CD4-positive, alpha-beta T cell (primary cell): Measurements from ENCODE around the gene IL1RAPL2. TPM values are rescaled to one million over a fixed set of nuclear protein-coding genes. Genes with fewer than 3 reads are reported as not detected.

ENCODE experiments used
- ATAC-seq: fragments of 200-7000 bp; cut with Tn5 transposase; one replicate; pipeline ENCODE4 v1.10.0; 2022; ENCODE audit warnings: mild to moderate bottlenecking; ENCODE audit not compliant: poor library complexity
- CTCF ChIA-PET: fragments of 350-600 bp; sonication (Branson Sonifier 250); formaldehyde crosslinking; loops from one replicate; lab custom pipeline; 2021; ENCODE audit warnings: antibody characterized with exemption, inconsistent platforms; lab: Charles Lee
- POLR2A ChIA-PET: fragments of 350-600 bp; sonication (Branson Sonifier 250); formaldehyde crosslinking; loops from one replicate; lab custom pipeline; 2021; ENCODE audit warnings: antibody characterized with exemption, inconsistent platforms; lab: Charles Lee
- DNase-seq, 14 experiments: peaks; one replicate each; pipeline ENCODE4 v3.0.0-alpha.2; 2013 to 2020; ENCODE audit warnings: mixed read lengths in 2 of 14
- H3K27ac ChIP-seq, 2 donors: one replicate each; pipeline versions ENCODE4 v1.5.1 to v1.7.0; 2013; ENCODE audit warnings: low read length in 2 of 2, low read depth in 1 of 2, mild to moderate bottlenecking in 1 of 2
- H3K27me3 ChIP-seq, 2 experiments: 1 replicate in 1 of 2; 2 replicates in 1 of 2; pipeline versions ENCODE4 v1.6.1 to v1.7.0; 2013; ENCODE audit warnings: low read length in 2 of 2, control low read depth in 1 of 2, mild to moderate bottlenecking in 1 of 2, moderate library complexity in 1 of 2; ENCODE audit not compliant: insufficient read depth in 2 of 2, control insufficient read depth in 1 of 2
- H3K36me3 ChIP-seq: one replicate; pipeline ENCODE4 v1.6.1; 2013; ENCODE audit warnings: low read length, control low read depth; ENCODE audit not compliant: insufficient read depth
- H3K4me1 ChIP-seq: one replicate; pipeline ENCODE4 v1.6.1; 2013; ENCODE audit warnings: low read length, control low read depth; ENCODE audit not compliant: insufficient read depth
- H3K4me3 ChIP-seq: one replicate; pipeline ENCODE4 v1.5.1; 2013; ENCODE audit warnings: mild to moderate bottlenecking, low read length, moderate library complexity
- H3K9me3 ChIP-seq, 2 experiments: 1 replicate in 1 of 2; 2 replicates in 1 of 2; pipeline versions ENCODE4 v1.6.1 to v1.7.0; 2013; ENCODE audit warnings: low read length in 2 of 2, mild to moderate bottlenecking in 2 of 2, control low read depth in 1 of 2, moderate library complexity in 1 of 2; ENCODE audit not compliant: control insufficient read depth in 1 of 2, insufficient read depth in 1 of 2
- H3K27ac Mint-ChIP-seq: one replicate; pipeline ENCODE4 v1.8.0; 2020; ENCODE audit warnings: mixed read lengths
- H3K27me3 Mint-ChIP-seq: one replicate; pipeline ENCODE4 v1.8.0; 2021; ENCODE audit warnings: mixed read lengths
- H3K36me3 Mint-ChIP-seq: one replicate; pipeline ENCODE4 v1.8.0; 2021; ENCODE audit warnings: low read depth, mixed read lengths
- H3K4me1 Mint-ChIP-seq: one replicate; pipeline ENCODE4 v1.8.0; 2021; ENCODE audit warnings: low read depth, mixed read lengths
- H3K4me3 Mint-ChIP-seq: one replicate; pipeline ENCODE4 v1.8.0; 2020; ENCODE audit warnings: mild to moderate bottlenecking, mixed read lengths
- H3K9me3 Mint-ChIP-seq: one replicate; pipeline ENCODE4 v1.8.0; 2020; ENCODE audit warnings: mixed read lengths
- intact Hi-C, 2 experiments: fragments of 100-400 bp; cut with DNase I in 1 of 2; cut with micrococcal nuclease in 1 of 2; formaldehyde crosslinking; loops; one replicate each; pipeline versions ENCODE4 v1.15.1 to v1.9.0; 2023 to 2025; cut with DNase I, micrococcal nuclease
- total RNA-seq, 174 experiments: library from RNA in 2 of 174; stranded (reverse) in 2 of 174; gene quantifications; one replicate each; pipeline ENCODE4 v1.2.3 and lab custom pipeline; 2021 to 2026
- TF ChIP-seq, protein P1 (sequence below): fragments of 200-600 bp; IDR thresholded peaks from one replicate; pipeline ENCODE4 v1.8.0; 2022; ENCODE audit warnings: antibody characterized with exemption, mild to moderate bottlenecking

Gene IL1RAPL2
- total RNA-seq, 2 experiments from 2014 or later, result not detected

DNA sequence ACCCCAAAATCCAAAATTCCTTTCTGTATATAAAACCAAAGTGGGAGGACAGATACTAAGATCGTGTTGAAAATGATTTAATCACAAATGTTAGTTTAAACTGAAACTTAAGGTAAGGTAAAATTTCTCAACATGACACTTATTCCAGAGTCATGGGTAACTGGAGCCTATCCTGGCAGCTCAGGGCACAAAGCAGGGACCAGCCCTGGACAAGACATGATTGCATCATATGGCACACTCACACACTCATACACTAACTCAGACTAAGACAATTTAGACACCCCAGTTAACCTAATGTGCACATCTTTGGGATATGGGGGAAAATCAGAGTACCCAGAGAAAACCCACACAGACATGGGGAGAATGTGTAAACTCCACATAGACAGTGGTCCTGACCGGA, 898.6 kb downstream of the IL1RAPL2 start:
- POLR2A ChIA-PET, result no interaction called here
- TF ChIP-seq, protein P1, sequence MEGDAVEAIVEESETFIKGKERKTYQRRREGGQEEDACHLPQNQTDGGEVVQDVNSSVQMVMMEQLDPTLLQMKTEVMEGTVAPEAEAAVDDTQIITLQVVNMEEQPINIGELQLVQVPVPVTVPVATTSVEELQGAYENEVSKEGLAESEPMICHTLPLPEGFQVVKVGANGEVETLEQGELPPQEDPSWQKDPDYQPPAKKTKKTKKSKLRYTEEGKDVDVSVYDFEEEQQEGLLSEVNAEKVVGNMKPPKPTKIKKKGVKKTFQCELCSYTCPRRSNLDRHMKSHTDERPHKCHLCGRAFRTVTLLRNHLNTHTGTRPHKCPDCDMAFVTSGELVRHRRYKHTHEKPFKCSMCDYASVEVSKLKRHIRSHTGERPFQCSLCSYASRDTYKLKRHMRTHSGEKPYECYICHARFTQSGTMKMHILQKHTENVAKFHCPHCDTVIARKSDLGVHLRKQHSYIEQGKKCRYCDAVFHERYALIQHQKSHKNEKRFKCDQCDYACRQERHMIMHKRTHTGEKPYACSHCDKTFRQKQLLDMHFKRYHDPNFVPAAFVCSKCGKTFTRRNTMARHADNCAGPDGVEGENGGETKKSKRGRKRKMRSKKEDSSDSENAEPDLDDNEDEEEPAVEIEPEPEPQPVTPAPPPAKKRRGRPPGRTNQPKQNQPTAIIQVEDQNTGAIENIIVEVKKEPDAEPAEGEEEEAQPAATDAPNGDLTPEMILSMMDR, result no peak
- H3K4me3 Mint-ChIP-seq, result no peak overlapping the region
- DNase-seq (no peak), ATAC-seq (no peak)
- H3K27ac Mint-ChIP-seq, result no peak overlapping the region
- no peak overlapping the region for H3K27ac ChIP-seq
- H3K4me1 Mint-ChIP-seq, result no peaks in the 10 kb centered on the region
- H3K9me3 ChIP-seq, result no peaks in the 10 kb centered on the region
- H3K27me3 Mint-ChIP-seq, result no peaks in the 10 kb centered on the region
- CTCF ChIA-PET, result no interaction called here
- H3K4me3 ChIP-seq, result no peak overlapping the region
- H3K36me3 Mint-ChIP-seq, result no peaks in the 10 kb centered on the region
- no peaks in the 10 kb centered on the region for H3K4me1 ChIP-seq
- H3K36me3 ChIP-seq, result no peaks in the 10 kb centered on the region
- peaks cover 2% of the 10 kb centered on the region for H3K9me3 Mint-ChIP-seq
- H3K27me3 ChIP-seq, result no peaks in the 10 kb centered on the region
- intact Hi-C loops, result no loop called here

DNA sequence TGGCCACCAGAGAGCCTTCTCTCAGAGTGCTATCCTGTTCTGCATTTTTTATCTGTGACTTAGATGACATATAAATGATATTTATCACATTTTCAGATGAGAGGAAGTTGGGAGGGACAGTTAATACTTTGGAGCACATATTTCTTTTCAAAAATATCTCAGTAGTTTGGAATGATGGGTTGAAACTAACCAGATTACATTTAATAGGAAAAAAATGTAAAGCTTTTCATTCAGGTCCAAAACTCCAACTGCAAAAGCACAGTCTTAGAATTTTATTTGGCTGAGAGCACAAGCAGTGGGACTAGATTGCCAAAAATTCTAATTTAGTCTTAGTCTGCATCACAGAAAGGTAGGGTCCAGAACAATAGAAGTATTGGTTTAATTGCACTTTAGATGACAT, 902.7 kb downstream of the IL1RAPL2 start:
- Mint-ChIP-seq H3K36me3 (no peaks in the 10 kb centered on the region), H3K4me1 (no peaks in the 10 kb centered on the region), H3K27ac (no peak overlapping the region), H3K27me3 (no peaks in the 10 kb centered on the region), H3K4me3 (no peak overlapping the region), H3K9me3 (peaks cover 2% of the 10 kb centered on the region)
- intact Hi-C loops, result no loop called here
- Histone ChIP-seq H3K4me3 (no peak overlapping the region), H3K36me3 (no peaks in the 10 kb centered on the region), H3K4me1 (no peaks in the 10 kb centered on the region), H3K27me3 (no peaks in the 10 kb centered on the region), H3K27ac (no peak overlapping the region), H3K9me3 (no peaks in the 10 kb centered on the region)
- no peak for DNase-seq
- POLR2A ChIA-PET, result no interaction called here
- no peak for ATAC-seq
- TF ChIP-seq, protein P1, result no peak
- CTCF ChIA-PET, result interaction anchor here (1.4 kb wide), 1 partner anchor 9 kb away, joined by 3 read pairs; no protein-coding TSS in a partner anchor

DNA sequence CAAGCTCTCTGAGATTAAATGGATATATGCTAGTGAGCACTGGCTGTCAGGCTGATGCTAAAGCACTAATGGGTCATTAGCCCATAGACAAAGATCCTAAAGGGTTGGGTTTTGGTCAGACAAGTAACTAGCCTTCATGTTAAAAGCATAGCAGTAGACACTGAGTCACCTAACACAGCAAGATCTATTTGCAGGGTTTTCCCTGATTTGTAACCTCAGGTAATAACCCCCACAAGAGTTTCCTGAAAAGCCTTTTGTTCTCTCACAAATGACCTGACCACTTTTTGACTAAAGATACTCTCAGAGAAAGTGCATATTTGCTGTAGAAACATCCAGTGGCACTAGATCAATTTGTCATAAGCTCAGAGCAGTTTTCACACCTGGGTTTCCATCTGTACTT, 905.6 kb downstream of the IL1RAPL2 start:
- TF ChIP-seq, protein P1, result no peak
- no peak for ATAC-seq
- intact Hi-C loops, result no loop called here
- Histone ChIP-seq H3K4me3 (no peak overlapping the region), H3K27me3 (no peaks in the 10 kb centered on the region), H3K27ac (no peak overlapping the region), H3K9me3 (no peaks in the 10 kb centered on the region), H3K4me1 (no peaks in the 10 kb centered on the region), H3K36me3 (no peaks in the 10 kb centered on the region)
- no peaks in the 10 kb centered on the region for H3K36me3 Mint-ChIP-seq
- CTCF ChIA-PET, result no interaction called here
- POLR2A ChIA-PET, result no interaction called here
- H3K27me3 Mint-ChIP-seq, result no peaks in the 10 kb centered on the region
- DNase-seq, result no peak
- H3K4me3 Mint-ChIP-seq, result no peak overlapping the region
- H3K27ac Mint-ChIP-seq, result no peak overlapping the region
- H3K4me1 Mint-ChIP-seq, result no peaks in the 10 kb centered on the region
- no peaks in the 10 kb centered on the region for H3K9me3 Mint-ChIP-seq
